A673 (cell line): ENCODE measurements around the gene PDE4DIP. TPM values are rescaled to one million over a fixed set of nuclear protein-coding genes. Genes with fewer than 3 reads are reported as not detected.
"Not testable (repeated sequence)": the region's sequence is repeated elsewhere in the genome, so short reads cannot be mapped to it uniquely, and the experiment has no call there.

ENCODE experiments used
- BruUV-seq: library from RNA; stranded (reverse); fragments of 400-500 nt; replicated peaks from 2 replicates; lab custom pipeline; 2021; lab: Mats Ljungman, UMichigan
- CTCF ChIA-PET: fragments of 300-600 bp; sonication (Branson Sonifier 250); formaldehyde crosslinking; loops from one replicate; lab custom pipeline; 2022; ENCODE audit warnings: antibody characterized with exemption; lab: Charles Lee
- POLR2A ChIA-PET: fragments of 300-600 bp; sonication (Branson Sonifier 250); formaldehyde crosslinking; loops from one replicate; lab custom pipeline; 2022; ENCODE audit warnings: antibody characterized with exemption; ENCODE audit not compliant: low non-redundant PET; lab: Charles Lee
- DNase-seq: peaks from one replicate; pipeline ENCODE4 v3.0.0-alpha.2; 2015; ENCODE audit warnings: low spot score
- H3K27ac ChIP-seq: fragments of 200-600 bp; sonication (generic); 2 replicates; pipeline ENCODE4 v1.5.1; 2016; ENCODE audit warnings: mixed run types, low read depth, mild to moderate bottlenecking, mixed read lengths, antibody characterized with exemption, low read length; ENCODE audit not compliant: poor library complexity, severe bottlenecking
- H3K27me3 ChIP-seq: fragments of 200-600 bp; sonication (generic); replicated peaks from 2 replicates; pipeline ENCODE4 v1.6.1; 2017; ENCODE audit warnings: mixed run types, low read depth, mild to moderate bottlenecking, mixed read lengths, antibody characterized with exemption, low read length; ENCODE audit not compliant: insufficient read depth, poor library complexity
- H3K36me3 ChIP-seq: fragments of 200-600 bp; sonication (generic); 2 replicates; pipeline ENCODE4 v1.6.1; 2016; ENCODE audit warnings: mixed run types, mild to moderate bottlenecking, mixed read lengths, antibody characterized with exemption, low read length; ENCODE audit not compliant: insufficient read depth, poor library complexity, severe bottlenecking
- H3K4me1 ChIP-seq: fragments of 200-600 bp; sonication (generic); 2 replicates; pipeline ENCODE4 v1.6.1; 2017; ENCODE audit warnings: mixed run types, mild to moderate bottlenecking, mixed read lengths, antibody characterized with exemption, low read length; ENCODE audit not compliant: insufficient read depth, poor library complexity, severe bottlenecking
- H3K4me3 ChIP-seq: fragments of 200-600 bp; sonication (generic); 2 replicates; pipeline ENCODE4 v1.5.1; 2016; ENCODE audit warnings: low read depth, mixed run types, mild to moderate bottlenecking, mixed read lengths, low read length; ENCODE audit not compliant: poor library complexity, severe bottlenecking
- H3K9me3 ChIP-seq: fragments of 200-600 bp; sonication (generic); 2 replicates; pipeline ENCODE4 v1.6.1; 2016; ENCODE audit warnings: mixed run types, low read depth, mild to moderate bottlenecking, mixed read lengths, antibody characterized with exemption, low read length; ENCODE audit not compliant: poor library complexity, severe bottlenecking
- intact Hi-C: fragments of 100-400 bp; cut with micrococcal nuclease; formaldehyde crosslinking; loops from one replicate; pipeline ENCODE4 v1.10.0; 2022; ENCODE audit not compliant: unreplicated experiment
- total RNA-seq: library from RNA; stranded (reverse); gene quantifications from 2 replicates; pipeline ENCODE4 v1.2.3, GENCODE V29; 2021

Gene PDE4DIP
- total RNA-seq, 1 experiment from 2014 or later = 68.7 TPM

- BruUV-seq, intact Hi-C loops, POLR2A ChIA-PET: not testable (repeated sequence)
Measured at GRCh38 chr1:148927645-148928044, 83.4 kb downstream of the PDE4DIP start.

GRCh38 chr1:148929253-148929652, 85.0 kb downstream of the PDE4DIP start:
- H3K36me3 ChIP-seq, DNase-seq, H3K9me3 ChIP-seq, intact Hi-C loops, H3K4me1 ChIP-seq, H3K27ac ChIP-seq, POLR2A ChIA-PET, H3K4me3 ChIP-seq, CTCF ChIA-PET, H3K27me3 ChIP-seq, BruUV-seq: not testable (repeated sequence)

More at GRCh38 chr1:148927645-148928044, 83.4 kb downstream of the PDE4DIP start:
- H3K9me3 ChIP-seq, H3K27me3 ChIP-seq, DNase-seq, H3K36me3 ChIP-seq, H3K4me1 ChIP-seq, H3K27ac ChIP-seq, H3K4me3 ChIP-seq, CTCF ChIA-PET: not testable (repeated sequence)

DNA sequence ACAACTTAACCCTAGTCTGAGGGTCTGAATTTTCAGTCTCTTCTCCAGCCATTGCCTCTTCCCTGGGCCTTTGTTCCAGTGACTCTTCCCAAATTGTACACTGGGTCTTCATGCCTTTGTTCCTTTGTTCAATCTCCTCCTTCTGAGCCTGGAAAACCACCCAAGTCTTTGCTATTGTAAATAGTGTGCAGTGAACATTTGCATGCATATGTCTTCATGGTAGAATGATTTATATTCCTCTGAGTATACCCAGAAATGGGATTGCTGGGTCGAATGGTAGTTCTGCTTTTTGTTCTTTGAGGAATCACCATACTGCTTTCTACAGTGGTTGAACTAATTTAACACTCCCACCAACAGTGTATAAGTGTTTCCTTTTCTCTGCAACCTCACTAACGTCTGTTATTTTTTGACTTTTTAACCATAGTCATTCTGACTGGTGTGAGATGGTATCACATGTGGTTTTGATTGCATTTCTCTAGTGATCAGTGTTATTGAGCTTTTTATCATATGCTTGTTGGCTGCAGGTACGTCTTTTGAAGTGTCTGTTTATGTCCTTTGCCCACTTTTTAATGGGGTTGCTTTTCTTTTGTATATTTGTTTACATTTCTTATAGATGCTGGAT, 91.3 kb downstream of the PDE4DIP start:
- H3K27me3 ChIP-seq, H3K4me3 ChIP-seq, BruUV-seq, H3K9me3 ChIP-seq, intact Hi-C loops, CTCF ChIA-PET, H3K4me1 ChIP-seq, H3K27ac ChIP-seq, POLR2A ChIA-PET, DNase-seq, H3K36me3 ChIP-seq: not testable (repeated sequence)

- DNase-seq, H3K4me3 ChIP-seq, POLR2A ChIA-PET, BruUV-seq, H3K27ac ChIP-seq, H3K9me3 ChIP-seq, intact Hi-C loops, H3K27me3 ChIP-seq, H3K4me1 ChIP-seq, CTCF ChIA-PET, H3K36me3 ChIP-seq: not testable (repeated sequence)
Measured at GRCh38 chr1:148942906-148943305, 98.7 kb downstream of the PDE4DIP start.

GRCh38 chr1:148945130-148945529, 100.9 kb downstream of the PDE4DIP start:
- H3K36me3 ChIP-seq, BruUV-seq, DNase-seq, POLR2A ChIA-PET, H3K9me3 ChIP-seq, intact Hi-C loops, H3K27me3 ChIP-seq, H3K27ac ChIP-seq, H3K4me3 ChIP-seq, CTCF ChIA-PET, H3K4me1 ChIP-seq: not testable (repeated sequence)

DNA sequence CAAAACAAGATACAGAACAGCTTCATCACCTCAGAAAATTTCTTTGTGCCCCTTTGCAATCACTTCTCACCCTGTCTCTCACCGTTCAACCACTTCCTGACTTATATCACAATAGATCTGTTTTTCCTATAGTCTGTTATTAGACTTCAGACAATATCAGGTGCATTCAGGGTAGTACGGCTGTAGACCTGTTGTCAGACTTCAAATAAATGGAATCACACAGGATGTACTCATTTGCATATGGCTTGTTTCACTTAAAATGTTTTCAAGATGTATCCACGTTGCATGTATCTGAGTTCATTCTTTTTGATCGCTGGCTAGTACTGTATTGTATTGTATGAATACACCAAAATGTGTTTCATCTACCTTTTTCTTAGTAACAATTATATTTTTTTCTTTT, 104.5 kb downstream of the PDE4DIP start:
- POLR2A ChIA-PET, H3K4me1 ChIP-seq, H3K36me3 ChIP-seq, H3K27me3 ChIP-seq, DNase-seq, CTCF ChIA-PET, intact Hi-C loops, H3K4me3 ChIP-seq, BruUV-seq, H3K9me3 ChIP-seq, H3K27ac ChIP-seq: not testable (repeated sequence)

DNA sequence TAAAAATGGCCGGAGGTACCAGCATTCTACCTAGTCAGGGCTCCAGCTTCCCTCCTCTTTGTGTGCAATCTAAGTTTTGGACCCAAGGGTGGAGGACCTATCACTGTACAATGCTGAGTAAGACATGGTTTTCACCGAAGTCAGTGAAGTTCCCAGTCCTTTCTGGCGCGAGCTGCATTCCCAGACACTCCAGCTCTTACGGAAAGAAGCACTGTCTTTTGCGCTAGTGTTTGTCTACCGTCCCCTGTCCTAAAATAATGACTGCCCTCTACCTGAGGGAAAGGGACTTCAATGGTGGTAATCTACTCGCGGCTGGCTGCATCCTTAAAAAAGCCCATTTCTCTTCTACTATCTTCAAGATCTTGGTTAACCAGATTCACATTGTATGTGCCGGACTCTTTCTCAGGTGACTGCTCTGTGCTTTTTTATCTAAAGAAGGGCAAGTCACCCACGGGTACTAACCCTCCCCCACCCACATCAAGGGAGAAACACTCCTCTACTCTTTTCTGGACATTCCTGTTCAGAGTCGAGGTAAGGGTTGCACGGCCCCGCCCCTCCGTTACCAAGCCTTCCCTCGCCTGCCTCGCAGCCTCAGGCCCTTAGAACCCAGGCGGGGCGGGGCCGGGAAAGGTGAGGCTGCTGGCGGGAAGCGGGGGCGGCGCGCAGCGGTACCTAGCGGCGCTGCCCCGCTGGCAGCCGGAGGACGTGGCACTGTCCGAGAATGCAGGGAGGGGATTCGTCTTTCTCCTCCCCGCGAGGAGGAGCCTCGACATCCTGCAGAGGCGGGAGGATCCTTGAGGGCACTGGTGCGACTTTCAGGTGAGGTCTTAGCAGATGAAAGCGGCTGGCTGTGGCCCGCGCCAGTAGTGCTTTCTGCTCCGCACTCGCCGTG, 107.4 kb downstream of the PDE4DIP start:
- CTCF ChIA-PET, intact Hi-C loops, H3K27ac ChIP-seq, H3K36me3 ChIP-seq, H3K4me1 ChIP-seq, POLR2A ChIA-PET, H3K9me3 ChIP-seq, H3K27me3 ChIP-seq: not testable (repeated sequence)
- DNase-seq = peak; percentile 68
- H3K4me3 ChIP-seq = peak overlapping the region; percentile 52
- BruUV-seq = TSS peak; percentile 75
